ENCODE data around the gene RPL37A.

GRCh38 chr2:216485745-216486144, 12.9 kb upstream of the RPL37A start:
- TF ChIP-seq CTCF (IDR thresholded peaks at IDR 0.05; ENCODE audit: poor library complexity, severe bottlenecking) (no peak), SMC3 (conservative IDR thresholded peaks at IDR 0.05; ENCODE audit: poor library complexity) (no peak)

Measured in neural cell (in vitro differentiated cells).